ENCODE results near the gene CPA5.

CPA5 gene

DNA sequence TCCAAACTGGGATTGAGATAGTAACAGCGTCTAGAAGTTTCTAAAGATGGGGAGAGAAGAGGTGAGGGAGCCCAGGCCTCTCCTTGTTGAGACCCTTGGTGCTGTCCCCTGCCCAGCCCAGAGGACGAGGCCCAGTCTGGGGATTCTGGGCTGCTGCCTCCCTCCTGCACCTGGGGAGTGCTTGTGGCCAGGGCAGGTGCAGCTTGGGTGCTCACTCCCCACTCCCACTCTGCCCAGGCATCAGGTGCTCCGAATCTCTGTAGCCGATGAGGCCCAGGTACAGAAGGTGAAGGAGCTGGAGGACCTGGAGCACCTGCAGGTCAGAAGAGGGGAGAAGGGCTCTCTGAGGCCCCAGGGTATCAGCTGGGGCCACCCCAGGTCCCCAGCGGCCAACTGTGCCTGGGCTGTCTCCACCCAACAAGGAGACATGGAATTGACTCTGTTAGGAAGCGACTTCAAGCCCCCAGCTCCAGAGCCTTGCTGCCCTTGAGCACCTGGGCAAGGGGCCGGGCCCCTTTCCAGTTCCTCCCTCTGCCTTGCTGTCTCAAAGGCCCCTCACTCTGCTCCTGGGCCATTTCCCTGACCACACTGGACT is 36.3 kb downstream of the CPA5 start:
- DNase-seq, result no peak

DNA sequence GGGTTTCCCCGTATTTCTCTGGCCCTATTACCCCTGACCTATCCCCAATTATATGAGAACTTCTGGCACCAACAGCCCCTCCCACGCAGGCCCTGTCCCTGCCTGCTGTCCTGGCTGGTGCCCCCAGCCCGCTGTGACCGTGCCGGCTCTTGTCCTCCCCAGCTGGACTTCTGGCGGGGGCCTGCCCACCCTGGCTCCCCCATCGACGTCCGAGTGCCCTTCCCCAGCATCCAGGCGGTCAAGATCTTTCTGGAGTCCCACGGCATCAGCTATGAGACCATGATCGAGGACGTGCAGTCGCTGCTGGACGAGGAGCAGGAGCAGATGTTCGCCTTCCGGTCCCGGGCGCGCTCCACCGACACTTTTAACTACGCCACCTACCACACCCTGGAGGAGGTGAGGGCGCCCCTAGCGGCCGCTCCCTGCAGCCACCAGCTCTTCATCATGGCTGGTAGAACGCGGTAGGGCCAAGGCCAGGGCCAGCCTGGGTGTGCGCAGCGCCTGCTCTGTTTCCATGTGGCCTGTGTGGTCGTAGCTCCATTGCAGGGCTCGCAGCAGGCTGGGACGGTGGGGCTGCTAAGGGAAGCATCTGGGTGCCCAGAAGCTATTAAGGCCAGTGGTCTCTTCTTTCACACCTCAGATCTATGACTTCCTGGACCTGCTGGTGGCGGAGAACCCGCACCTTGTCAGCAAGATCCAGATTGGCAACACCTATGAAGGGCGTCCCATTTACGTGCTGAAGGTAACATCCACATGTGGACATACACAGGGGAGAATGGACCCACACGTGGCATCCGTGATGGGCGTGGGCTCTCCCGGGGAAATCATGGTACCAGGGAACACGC is 37.1 kb downstream of the CPA5 start:
- DNase-seq, result no peak

DNA sequence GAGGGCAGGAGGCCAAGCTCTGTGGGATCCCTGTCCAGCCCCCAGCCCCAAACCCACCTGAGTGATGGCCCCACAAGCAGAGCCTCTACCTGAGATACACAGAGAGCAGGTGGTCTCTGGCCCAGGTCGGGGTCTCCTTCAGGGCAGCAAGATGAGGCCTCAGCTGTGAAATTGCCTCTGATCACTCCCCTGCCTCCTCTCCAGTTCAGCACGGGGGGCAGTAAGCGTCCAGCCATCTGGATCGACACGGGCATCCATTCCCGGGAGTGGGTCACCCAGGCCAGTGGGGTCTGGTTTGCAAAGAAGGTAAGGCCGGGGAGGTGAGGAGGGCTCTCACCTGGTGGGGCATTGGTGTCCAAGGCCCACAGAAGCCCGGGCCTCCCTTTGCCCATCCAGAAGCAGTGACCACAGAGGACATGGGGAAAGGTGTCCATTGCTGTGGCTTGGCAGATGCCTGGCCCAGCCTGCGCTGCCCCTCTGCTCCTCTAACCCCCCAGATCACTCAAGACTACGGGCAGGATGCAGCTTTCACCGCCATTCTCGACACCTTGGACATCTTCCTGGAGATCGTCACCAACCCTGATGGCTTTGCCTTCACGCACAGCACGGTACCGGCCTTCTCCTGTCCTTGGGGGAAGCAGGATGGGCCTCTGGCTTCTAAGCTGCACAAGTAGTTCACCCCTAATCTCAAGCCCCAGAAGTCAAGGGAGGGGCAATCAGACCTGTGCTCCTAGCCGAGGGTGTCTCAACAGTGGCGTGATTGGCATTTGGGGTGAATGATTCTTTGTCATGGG is 38.8 kb downstream of the CPA5 start:
- DNase-seq, result no peak

DNA sequence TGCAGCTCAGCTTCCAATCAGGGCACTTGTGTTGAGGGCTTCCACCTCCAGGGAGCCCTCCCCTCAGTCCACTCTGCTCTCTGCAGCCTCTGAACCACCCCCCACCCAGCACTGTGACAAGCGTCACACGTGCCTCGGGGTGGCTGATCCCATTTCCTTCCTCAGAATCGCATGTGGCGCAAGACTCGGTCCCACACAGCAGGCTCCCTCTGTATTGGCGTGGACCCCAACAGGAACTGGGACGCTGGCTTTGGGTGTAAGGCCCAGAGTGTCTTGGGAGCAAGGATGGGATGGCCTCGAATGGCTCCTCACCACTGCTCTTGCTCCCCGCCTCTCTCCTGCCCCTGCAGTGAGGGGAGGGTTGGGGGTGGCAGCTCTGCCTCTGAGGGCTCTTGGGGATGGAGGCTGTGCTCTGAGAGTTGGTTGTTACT is 39.8 kb downstream of the CPA5 start:
- DNase-seq, result no peak

DNA sequence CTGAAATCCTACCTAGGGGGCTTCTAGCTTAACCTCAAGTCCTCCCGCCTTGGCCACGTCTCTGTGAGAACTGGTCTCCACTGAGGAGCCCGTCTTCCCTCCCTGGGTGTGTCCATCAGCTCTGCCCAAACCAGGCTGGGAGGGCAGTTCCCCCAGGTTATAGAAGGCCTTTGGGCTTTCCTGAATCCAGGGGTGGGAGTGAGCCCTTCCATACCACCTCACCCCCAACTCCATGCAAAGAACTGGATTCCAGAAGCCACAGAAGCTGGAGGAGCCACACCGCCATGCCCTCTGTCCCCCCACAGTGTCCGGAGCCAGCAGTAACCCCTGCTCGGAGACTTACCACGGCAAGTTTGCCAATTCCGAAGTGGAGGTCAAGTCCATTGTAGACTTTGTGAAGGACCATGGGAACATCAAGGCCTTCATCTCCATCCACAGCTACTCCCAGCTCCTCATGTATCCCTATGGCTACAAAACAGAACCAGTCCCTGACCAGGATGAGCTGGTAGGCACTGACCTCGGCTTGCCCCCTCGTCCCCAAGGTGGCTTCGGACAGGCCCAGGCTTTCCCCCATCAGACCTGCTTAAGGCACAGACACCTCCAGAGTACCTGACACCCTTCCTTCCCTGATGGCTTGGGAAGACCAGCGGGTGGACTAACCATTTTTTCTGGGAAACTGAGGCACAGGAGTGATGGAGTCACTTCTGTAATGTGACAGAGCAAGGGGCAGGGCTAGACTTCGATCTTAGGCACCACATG is 40.4 kb downstream of the CPA5 start:
- DNase-seq, result no peak

DNA sequence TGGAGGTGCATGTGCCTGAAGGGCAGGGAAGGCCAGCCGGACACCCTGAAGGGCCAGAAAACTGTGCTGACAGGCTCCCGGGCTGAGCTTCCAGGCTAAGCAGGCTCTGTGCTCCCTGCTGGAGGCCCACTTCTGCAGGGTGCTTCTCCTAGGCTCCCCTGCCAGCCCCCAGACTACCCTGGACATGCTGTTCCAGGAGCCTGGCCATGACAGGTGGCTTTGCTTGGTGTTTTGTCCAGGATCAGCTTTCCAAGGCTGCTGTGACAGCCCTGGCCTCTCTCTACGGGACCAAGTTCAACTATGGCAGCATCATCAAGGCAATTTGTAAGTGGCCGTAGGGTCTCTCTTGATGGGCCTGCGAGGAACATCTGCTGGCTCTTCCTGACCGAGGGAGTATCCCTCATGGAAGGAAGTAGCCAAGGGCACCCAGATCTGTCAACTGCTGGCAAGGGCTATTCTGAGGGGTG is 41.0 kb downstream of the CPA5 start:
- DNase-seq, result no peak

DNA sequence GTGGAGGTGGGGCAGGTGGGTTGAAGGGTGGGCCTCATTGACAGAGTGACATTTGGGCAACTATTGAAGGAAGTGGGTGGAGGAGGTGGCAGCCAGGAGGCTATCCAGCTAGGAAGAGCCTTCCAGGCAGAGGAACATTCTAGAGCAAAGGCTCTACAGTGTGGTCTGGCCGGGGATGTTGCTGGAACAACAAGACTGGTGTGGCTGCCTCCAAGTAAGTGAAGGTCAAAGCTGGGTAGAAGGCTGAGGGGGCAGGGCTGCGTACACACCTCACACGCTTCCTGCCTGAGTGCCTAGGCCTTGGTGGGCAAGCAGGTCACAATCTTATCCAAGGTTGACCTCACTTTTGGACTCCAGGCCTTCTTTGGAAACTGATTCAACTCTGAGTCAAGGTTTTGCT is 42.3 kb downstream of the CPA5 start:
- no peak for DNase-seq

DNA sequence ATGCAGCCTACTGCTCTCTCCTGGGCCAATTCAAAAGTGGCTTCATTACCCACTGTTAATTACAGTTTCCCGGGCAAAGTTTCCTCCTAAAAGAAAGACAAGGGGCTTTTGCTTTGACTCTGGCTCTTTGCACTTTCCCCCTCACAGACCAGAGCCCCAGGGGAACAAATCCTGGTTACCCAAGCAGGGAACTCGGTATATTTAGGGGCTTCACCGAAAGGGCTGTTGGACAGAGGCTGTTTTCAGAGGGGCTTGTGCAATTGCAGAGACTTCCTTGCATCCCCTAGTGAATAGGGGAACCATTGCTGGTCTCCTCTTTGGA is 42.7 kb downstream of the CPA5 start:
- DNase-seq, result no peak

DNA sequence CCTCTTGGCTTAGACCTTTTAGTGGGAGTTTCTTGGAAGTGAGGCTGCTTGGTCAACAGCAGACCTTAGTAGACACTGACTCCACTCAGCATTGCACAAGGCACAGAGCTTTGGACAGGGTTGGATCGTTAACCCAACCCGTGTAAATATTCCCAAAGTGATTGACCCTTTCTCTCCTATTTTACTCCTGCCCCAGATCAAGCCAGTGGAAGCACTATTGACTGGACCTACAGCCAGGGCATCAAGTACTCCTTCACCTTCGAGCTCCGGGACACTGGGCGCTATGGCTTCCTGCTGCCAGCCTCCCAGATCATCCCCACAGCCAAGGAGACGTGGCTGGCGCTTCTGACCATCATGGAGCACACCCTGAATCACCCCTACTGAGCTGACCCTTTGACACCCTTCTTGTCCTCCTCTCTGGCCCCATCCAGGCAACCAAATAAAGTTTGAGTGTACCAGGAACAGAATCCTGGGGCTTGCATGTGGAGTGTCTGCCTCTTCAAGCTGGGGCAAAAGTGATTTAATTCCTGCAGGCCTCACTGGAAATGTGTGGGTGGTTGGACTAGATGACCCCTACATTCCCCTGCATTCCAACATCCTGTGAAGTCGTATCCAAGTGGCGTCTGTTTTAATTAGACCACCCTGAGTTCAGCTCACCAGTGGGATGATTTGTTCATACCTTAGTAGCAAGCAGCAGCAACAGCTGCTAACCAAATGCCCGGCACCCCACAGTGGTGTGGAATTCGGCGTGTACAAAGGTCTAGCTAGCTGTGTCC is 43.2 kb downstream of the CPA5 start:
- no peak for DNase-seq

DNA sequence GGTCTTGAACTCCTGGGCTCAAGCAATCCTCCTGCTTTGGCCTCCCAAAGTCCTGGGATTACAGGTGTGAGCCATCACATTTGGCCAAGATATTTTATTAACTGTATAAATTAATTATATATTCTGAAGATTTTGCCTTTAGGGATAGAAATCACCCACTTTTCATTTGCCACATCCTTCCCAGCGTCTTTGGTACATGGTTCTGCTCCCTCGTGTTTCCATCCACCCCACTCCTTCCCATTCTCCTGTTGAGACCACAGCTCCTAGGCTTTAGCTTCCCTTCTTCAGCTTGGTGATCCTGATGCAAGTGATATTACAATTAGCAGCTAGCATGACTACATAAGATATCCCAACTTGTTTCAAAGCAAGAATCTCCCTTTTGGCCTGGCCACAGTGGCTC is 44.1 kb downstream of the CPA5 start:
- no peak for DNase-seq

DNA sequence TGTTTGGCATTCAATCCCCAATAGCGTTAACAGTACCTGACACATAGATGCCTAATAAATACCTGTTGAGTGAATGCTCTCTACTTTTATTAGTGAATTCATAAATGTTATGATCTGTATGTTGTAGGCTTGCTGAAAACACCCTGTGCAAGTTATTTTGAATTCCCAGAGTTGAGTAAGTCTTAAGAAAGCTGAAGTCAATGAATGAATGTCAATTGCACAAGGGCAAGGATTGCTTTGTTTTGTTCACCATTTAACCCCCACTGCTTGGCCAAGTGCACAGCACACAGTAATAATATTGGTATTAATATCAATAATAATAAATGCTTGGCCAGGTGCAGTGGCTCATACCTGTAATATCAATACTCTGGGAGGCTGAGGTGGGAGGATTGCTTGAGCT is 45.9 kb downstream of the CPA5 start:
- no peak for DNase-seq

DNA sequence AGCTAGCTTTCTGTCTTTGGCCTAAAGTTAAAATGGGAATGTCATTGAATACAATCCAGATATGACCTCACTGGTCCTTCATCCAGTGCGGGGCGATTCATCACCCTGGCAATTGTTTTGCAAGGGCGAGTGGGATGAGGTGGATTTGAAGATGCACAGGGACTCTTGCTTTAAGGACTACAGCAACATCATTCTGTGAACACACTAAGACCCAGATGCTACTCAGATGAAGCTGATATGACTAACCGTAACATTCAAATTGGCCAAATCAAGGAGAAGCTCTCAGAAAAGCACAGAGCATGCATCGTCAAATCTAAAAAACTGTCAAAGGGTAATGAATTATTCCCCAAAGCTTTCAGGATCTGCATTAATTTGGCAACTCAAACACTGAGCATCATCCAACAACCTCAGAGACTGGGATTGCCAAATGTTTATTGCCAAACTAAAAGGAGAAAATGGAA is 48.5 kb downstream of the CPA5 start:
- DNase-seq, result no peak

DNA sequence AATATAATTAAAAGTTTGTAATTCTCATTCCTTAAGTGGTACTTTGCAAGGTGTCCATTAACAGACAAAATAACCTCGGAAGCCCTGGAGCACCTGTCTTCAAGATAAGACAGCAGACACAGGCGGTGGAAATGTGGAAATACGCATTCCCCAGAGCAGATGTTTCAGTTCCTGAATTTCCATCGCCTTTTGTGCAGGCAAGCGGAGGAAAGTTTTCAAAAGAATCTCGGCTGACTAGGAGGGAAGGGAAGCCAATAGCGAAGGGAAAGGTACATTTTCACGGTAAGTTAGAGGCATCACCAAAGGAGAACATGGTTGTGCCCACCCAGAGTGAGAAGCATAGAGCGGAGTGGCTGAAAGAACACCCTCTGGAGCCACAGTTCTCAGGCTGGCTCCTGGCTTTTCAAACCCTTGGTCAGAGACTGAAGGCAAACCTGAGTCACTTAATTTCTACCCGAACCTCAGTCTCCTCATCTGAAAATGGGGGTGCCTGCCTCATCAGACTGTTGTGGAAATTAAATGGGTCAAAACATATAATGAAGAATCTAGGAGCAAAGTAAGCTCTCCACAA is 49.3 kb downstream of the CPA5 start:
- DNase-seq, result no peak

DNA sequence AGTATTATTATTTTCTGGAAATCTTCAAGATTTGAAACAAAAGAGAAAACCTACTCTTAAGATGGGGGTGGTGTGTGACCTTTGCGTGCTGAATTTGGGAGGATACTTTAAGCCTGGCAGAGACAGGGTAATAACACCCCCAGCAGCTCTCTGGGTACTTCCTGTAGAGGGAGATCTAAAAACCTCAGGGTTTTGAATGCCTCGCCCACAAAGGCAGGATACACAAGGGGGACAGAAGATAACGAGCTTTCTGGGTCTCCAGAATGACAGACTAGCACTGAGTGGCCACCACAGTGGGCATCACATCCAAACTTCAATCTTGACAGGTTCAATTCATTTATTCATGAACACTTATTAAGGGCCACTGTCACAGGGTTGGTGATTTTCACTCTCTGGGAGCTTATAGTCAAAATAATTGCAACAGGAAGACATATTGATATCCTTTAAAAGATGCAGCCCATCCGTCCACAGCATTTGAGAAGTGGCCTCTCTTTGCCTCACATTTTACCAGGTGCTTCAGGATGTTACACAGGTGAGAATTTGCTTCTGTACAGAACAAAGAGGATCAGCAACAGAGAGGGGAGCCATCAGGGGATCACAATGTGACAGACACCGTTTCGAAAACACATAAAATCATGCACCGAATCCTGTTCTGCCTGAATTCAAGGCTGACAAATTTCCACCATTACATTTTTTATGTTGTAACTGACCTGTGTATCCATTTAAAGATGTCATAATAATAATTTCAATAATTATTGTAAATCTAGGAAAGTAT is 50.0 kb downstream of the CPA5 start:
- no peak for DNase-seq

DNA sequence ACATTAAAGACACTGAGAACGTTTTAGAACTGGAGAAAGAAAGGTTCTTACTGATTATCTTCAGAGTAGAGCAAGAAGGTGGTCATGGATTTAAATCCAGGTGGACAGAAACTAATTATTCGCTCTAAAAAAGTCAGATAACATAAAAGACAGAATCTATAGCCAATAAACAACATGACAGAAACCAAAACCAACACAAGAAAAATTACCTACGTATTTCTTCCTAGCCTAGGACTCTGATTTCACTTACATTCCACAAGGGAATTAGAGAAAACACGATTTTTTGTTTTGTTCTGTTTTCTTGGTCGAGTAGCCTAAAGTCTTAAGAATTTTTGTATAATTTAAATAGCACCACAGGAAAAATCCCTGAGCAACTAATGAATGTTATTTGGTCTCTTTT is 50.8 kb downstream of the CPA5 start:
- no peak for DNase-seq

DNA sequence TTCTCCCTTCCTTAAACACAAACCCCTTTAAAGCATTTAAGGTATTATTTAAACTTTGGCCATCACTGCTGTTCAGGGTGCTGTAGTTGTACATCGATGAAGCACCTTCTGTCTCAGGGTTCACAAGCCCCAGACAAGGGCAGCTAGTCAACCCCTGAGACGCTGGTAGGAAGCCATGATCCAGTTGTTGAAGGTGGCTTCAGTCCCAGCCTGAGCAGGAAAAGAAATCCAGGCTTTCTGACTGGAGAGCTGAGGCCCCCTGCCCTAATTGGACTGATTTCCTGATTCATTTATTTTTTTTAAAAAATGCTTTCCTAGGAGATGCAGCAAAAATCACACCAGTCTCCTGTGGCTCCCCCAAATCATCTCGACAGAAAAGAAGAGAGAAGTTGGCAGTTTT is 51.5 kb downstream of the CPA5 start:
- no peak for DNase-seq

DNA sequence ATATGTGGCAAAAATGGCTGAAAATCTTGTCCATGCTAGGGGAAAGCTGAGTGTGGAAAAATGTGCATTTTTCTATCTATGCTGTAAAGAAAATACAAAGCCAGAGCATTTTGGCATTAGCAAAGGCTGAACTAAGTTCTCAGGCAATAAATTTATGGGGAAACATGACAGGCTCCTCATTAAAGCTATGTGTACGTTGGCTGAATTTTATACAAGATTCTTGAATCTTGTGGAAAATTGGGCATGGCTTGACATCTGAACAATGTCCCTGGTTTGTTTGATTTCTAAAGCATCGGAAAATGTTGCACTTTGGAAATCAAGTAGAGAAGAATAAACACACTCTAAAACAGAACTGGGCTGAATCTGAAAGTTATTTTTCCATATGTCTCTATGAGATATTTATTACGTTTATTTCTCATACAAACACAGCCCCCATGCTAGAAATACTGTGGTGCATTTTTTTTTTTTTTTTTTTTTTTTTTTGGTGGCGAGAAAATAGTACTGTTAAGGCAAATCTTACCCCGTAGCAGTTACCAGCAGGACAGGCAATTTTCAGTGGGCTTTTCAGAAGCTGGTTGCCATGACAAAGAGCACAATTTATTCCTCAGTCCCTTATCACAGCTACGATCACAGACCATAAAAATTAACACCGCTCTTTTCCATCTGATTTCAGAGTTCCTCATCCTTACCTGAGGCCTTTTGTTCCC is 52.6 kb downstream of the CPA5 start:
- DNase-seq, result no peak

DNA sequence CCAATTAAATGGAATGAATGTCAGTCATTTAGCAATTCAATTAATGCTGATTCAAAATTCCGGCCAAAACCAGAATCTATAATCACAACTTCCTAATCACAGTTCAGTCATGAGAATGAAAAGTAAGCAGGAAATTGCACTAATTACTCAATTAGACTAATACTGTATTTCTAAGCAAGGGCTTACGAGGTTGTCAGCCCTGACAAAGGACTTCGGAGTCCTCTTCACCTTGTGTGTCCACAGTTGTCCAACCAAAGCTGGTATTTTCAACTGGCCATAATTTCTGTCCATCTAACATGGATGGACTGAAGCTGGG is 53.1 kb downstream of the CPA5 start:
- DNase-seq, result no peak

DNA sequence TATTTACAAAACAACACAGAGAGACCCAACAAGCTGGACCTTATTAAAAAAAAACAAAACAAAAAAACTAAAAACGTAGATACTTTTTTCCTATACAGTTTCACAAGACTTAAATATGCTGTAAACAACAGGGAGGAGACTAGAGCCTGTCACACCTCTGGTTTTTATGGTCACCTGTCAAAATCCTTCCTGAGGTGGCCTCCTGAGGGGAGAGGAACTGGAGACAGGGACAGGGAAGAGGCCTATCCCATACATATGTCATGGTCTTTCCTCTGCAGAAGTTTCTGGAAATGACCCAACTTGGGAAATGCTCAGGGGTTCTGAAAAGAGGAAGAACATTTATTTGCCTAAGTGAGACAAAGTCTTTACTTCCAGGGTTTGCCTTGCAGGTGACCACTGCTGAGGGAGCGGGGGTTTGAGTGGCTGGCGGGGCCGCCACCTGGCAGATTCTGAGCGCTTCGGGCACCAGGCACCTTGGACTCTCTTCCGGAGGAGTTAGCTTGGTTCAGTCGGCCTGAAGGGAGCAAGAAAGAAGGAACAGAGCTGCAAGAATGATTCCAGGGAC is 54.0 kb downstream of the CPA5 start:
- DNase-seq, result no peak

DNA sequence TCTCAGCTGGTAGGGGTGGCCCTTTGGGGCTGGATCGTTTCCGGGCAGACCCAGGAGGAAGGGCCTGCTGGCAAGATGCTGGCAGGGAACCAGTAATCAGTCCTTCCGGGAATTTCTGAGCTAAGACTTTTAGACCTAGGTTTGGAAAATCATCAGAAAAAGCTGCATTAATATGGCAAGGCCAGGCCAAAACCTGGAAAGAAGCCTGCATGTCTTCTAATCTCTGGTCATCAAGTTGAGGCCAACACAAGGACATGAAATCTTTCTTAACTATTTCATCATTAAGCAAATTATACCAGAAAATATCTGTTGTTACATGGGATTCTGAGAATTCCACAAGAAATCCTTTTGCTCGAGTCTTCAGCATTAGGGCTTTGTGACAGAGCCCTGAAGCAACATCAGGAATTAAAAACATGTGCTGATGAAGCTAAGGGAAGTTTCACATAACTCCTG is 55.5 kb downstream of the CPA5 start:
- no peak for DNase-seq

Measured in activated T-cell treated with anti-CD3 and anti-CD28 coated beads for 4 hours (primary cell).